M059J (cell line): ENCODE data around the gene PRRG2. TPM values are rescaled to one million over a fixed set of nuclear protein-coding genes. Genes with fewer than 3 reads are reported as not detected.

ENCODE experiments used
- DNase-seq: peaks from one replicate; pipeline ENCODE4 v3.0.0-alpha.2; 2012; ENCODE audit warnings: low read depth
- total RNA-seq: library from RNA; depleted of rRNA; stranded (reverse); fragments of >200 nt; shearing (Covaris generic); gene quantifications from 2 replicates; pipeline ENCODE4 v1.2.3, GENCODE V29; 2014

The PRRG2 gene
- total RNA-seq, 1 experiment from 2014 or later: not detected

- no peak for DNase-seq
These were observed 23.3 kb upstream of the PRRG2 start for GRCh38 chr19:49557641-49558325.

GRCh38 chr19:49558591-49558990 lies 22.5 kb upstream of the PRRG2 start:
- DNase-seq: no peak

GRCh38 chr19:49559443-49559842 lies 21.7 kb upstream of the PRRG2 start:
- no peak for DNase-seq

- no peak for DNase-seq
These were observed 21.2 kb upstream of the PRRG2 start for GRCh38 chr19:49559928-49560327.

- no peak for DNase-seq
These were observed 20.7 kb upstream of the PRRG2 start for GRCh38 chr19:49560358-49560900.

- no peak for DNase-seq
These were observed 16.5 kb upstream of the PRRG2 start for GRCh38 chr19:49564616-49565045.

- DNase-seq: no peak
These were observed 15.9 kb upstream of the PRRG2 start for GRCh38 chr19:49565261-49565660.

- no peak for DNase-seq
These were observed 14.8 kb upstream of the PRRG2 start for GRCh38 chr19:49566302-49566701.

- no peak for DNase-seq
These were observed 13.2 kb upstream of the PRRG2 start for GRCh38 chr19:49567861-49568441.

- DNase-seq: peak; percentile 81
These were observed 10.8 kb upstream of the PRRG2 start for GRCh38 chr19:49570138-49570856.

- DNase-seq: no peak
These were observed 10.0 kb upstream of the PRRG2 start for GRCh38 chr19:49570997-49571676.

- no peak for DNase-seq
These were observed 8.1 kb upstream of the PRRG2 start for GRCh38 chr19:49573009-49573408.

- DNase-seq: no peak
These were observed 7.7 kb upstream of the PRRG2 start for GRCh38 chr19:49573425-49573824.

GRCh38 chr19:49574206-49574755 lies 6.8 kb upstream of the PRRG2 start:
- DNase-seq: no peak

GRCh38 chr19:49579193-49579592 lies 1.9 kb upstream of the PRRG2 start:
- DNase-seq: no peak

GRCh38 chr19:49579947-49580263 lies 1.2 kb upstream of the PRRG2 start:
- DNase-seq: no peak

- DNase-seq: peak; percentile 95
These were observed 681 bp upstream of the PRRG2 start, which contains the start of gene NOSIP for GRCh38 chr19:49580264-49581006. Gene NOSIP, minus strand, starts transcription at chr19:49580556. Its CDS starts 19,865 bp downstream, at chr19:49560691.

- DNase-seq: no peak
These were observed 2.1 kb downstream of the PRRG2 start for GRCh38 chr19:49583239-49583638.

GRCh38 chr19:49585023-49585422 lies 3.9 kb downstream of the PRRG2 start:
- no peak for DNase-seq

- DNase-seq: no peak
These were observed 6.1 kb downstream of the PRRG2 start for GRCh38 chr19:49587227-49587626.
